Measurements from ENCODE around the gene CEP162.
"Not testable (repeated sequence)": the region's sequence is repeated elsewhere in the genome, so short reads cannot be mapped to it uniquely, and the experiment has no call there.

The CEP162 gene

DNA sequence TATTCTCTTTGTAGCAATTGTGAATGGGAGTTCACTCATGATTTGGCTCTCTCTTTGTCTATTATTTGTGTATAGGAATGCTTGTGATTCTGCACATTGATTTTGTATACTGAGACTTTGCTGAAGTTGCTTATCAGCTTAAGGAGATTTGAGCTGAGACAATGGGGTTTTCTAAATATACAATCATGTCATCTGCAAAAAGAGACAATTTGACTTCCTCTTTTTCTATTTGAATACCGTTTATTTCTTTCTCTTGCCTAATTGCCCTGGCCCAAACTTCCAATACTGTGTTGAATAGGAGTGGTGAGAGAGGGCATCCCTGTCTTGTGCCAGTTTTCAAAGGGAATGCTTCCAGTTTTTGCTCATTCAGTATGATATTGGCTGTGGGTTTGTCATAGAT lies 116.1 kb downstream of the CEP162 start:
- H3K27ac ChIP-seq (ENCODE audit: low read depth, low read length); H3K9me3 ChIP-seq (ENCODE audit: low read length); H3K4me3 ChIP-seq (ENCODE audit: low read depth in 1 of 2, low read length in 2 of 2); H3K9ac ChIP-seq (ENCODE audit: low read length); H3K4me1 ChIP-seq (ENCODE audit: insufficient read depth, low read length); H3K27me3 ChIP-seq (ENCODE audit: control insufficient read depth in 1 of 2, insufficient read depth in 2 of 2, low read length in 2 of 2); H3K36me3 ChIP-seq (ENCODE audit: insufficient read depth, low read length): not testable (repeated sequence)

DNA sequence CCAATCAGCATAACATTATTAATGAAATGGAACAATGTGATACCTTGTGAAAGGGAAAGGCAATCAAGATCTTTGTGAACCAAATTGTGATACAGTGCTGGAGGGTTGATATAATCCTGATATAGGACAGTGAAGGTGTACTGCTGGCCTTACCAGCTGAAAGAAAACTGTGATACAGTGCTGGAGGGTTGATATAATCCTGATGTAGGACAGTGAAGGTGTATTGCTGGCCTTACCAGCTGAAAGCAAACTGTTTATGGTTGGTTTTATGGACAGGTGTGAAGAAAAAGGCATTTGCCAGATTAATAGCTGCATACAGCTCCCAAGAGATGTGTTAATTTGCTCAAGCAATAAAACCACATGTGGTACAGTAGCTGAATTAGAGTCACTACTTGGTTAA lies 119.9 kb downstream of the CEP162 start:
- no peak overlapping the region for H3K4me3 ChIP-seq (ENCODE audit: low read depth in 1 of 2, low read length in 2 of 2)
- H3K9ac ChIP-seq (ENCODE audit: low read length), result no peak overlapping the region
- no peaks in the 10 kb centered on the region for H3K27me3 ChIP-seq (ENCODE audit: control insufficient read depth in 1 of 2, insufficient read depth in 2 of 2, low read length in 2 of 2)
- H3K27ac ChIP-seq (ENCODE audit: low read depth, low read length), result no peak overlapping the region
- H3K36me3 ChIP-seq (ENCODE audit: insufficient read depth, low read length), result no peaks in the 10 kb centered on the region
- no peaks in the 10 kb centered on the region for H3K4me1 ChIP-seq (ENCODE audit: insufficient read depth, low read length)
- no peaks in the 10 kb centered on the region for H3K9me3 ChIP-seq (ENCODE audit: low read length)

DNA sequence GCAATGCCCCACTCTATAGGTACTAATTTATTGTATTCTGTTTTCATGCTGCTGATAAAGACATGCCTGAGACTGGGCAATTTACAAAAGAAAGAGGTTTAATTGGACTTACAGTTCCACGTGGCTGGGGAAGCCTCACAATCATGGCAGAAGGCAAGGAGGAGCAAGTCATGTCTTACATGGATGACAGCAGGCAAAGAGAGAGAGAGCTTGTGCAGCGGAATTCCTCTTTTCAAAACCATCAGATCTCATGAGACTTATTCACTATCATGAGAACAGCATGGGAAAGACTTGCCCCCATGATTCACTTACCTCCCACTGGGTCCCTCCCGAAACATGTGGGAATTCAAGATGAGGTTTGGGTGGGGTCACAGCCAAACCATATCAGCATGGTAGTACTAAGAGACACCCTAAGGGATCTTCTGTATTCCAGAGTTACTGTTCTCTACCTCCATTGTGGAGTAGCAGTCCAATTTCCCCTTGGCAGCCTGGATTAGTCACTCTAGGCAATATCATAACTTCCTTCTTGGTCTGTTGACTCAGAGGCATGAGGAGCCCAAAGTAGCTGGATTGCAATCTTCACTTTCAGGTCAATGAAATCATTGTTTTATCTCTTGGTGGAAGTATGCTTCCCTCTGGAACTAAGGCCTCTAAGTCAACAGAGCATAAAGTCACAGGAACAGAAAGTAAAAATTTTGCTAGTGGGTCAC lies 122.1 kb downstream of the CEP162 start:
- not testable (repeated sequence) for H3K4me1 ChIP-seq (ENCODE audit: insufficient read depth, low read length); H3K9me3 ChIP-seq (ENCODE audit: low read length); H3K4me3 ChIP-seq (ENCODE audit: low read depth in 1 of 2, low read length in 2 of 2); H3K27ac ChIP-seq (ENCODE audit: low read depth, low read length); H3K36me3 ChIP-seq (ENCODE audit: insufficient read depth, low read length); H3K9ac ChIP-seq (ENCODE audit: low read length); H3K27me3 ChIP-seq (ENCODE audit: control insufficient read depth in 1 of 2, insufficient read depth in 2 of 2, low read length in 2 of 2)

DNA sequence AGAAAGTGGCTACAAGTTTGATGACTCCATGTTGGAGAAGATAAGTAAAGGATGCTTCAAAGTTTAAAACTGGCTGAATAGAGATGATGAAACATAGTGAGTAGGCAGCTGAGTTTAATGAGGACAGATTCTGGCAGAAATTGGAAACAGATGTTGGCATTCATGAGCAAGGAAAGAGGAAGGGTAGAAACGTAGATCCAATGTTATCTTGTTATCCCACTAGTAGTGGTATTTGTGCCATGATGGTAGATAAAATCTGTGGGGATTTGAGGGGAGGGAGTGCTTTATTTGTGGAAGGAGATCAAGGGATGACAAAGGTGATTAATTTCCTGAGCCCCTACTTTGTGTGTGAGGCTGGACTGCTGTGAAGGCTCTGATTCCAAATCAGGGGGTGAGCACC lies 124.4 kb downstream of the CEP162 start:
- no peak overlapping the region for H3K27ac ChIP-seq (ENCODE audit: low read depth, low read length)
- H3K9me3 ChIP-seq (ENCODE audit: low read length), result no peaks in the 10 kb centered on the region
- no peaks in the 10 kb centered on the region for H3K4me1 ChIP-seq (ENCODE audit: insufficient read depth, low read length)
- no peak overlapping the region for H3K9ac ChIP-seq (ENCODE audit: low read length)
- no peaks in the 10 kb centered on the region for H3K36me3 ChIP-seq (ENCODE audit: insufficient read depth, low read length)
- no peaks in the 10 kb centered on the region for H3K27me3 ChIP-seq (ENCODE audit: control insufficient read depth in 1 of 2, insufficient read depth in 2 of 2, low read length in 2 of 2)
- H3K4me3 ChIP-seq (ENCODE audit: low read depth in 1 of 2, low read length in 2 of 2), result no peak overlapping the region

DNA sequence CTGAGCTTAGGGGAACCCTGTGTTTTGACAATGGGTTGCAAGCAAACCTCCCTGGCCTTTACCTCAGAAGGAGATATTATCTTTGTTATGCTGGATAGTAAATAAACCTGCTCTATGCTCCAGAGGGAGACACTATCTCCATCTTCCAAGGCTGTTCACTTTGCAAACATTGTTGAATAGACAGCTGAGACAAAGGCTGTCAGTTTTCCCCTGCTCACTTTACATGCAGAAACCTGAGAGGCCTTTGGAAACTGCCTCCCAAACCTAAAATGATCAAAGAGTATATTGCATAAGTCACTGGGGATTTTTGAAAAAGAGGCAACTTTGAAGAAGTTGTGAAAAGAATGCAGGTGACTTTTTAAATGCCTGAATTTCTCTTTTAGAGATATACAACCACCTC lies 132.3 kb downstream of the CEP162 start:
- Histone ChIP-seq H3K4me3 (ENCODE audit: low read depth in 1 of 2, low read length in 2 of 2) (no peak overlapping the region), H3K36me3 (ENCODE audit: insufficient read depth, low read length) (no peaks in the 10 kb centered on the region), H3K4me1 (ENCODE audit: insufficient read depth, low read length) (no peaks in the 10 kb centered on the region), H3K27me3 (ENCODE audit: control insufficient read depth in 1 of 2, insufficient read depth in 2 of 2, low read length in 2 of 2) (no peaks in the 10 kb centered on the region), H3K9me3 (ENCODE audit: low read length) (no peaks in the 10 kb centered on the region), H3K27ac (ENCODE audit: low read depth, low read length) (no peak overlapping the region), H3K9ac (ENCODE audit: low read length) (no peak overlapping the region)

- Histone ChIP-seq H3K4me3 (ENCODE audit: low read depth in 1 of 2, low read length in 2 of 2) (no peak overlapping the region), H3K9me3 (ENCODE audit: low read length) (no peaks in the 10 kb centered on the region), H3K27me3 (ENCODE audit: control insufficient read depth in 1 of 2, insufficient read depth in 2 of 2, low read length in 2 of 2) (no peaks in the 10 kb centered on the region), H3K36me3 (ENCODE audit: insufficient read depth, low read length) (no peaks in the 10 kb centered on the region), H3K27ac (ENCODE audit: low read depth, low read length) (no peak overlapping the region), H3K4me1 (ENCODE audit: insufficient read depth, low read length) (no peaks in the 10 kb centered on the region), H3K9ac (ENCODE audit: low read length) (no peak overlapping the region)
Measured at GRCh38 chr6:84093441-84094435, 133.7 kb downstream of the CEP162 start.

DNA sequence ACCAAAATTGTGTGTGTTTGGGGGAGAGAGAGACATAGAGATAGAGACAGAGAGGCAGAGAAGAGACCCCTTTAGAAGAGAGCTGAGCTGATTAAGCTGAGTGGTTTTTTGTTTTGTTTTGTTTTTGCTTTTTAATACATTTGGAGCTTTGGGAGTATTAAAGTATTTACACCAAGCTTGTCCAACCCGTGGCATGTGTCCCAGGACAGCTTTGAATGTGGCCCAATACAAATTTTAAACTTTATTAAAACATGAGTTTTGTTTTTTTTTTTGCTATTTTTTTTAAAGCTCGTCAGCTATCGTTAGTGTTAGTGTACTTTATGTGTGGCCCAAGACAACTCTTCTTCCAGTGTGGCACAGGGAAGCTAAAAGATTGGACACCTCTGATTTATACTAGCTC lies 137.9 kb downstream of the CEP162 start:
- Histone ChIP-seq H3K27ac (ENCODE audit: low read depth, low read length) (no peak overlapping the region), H3K4me3 (ENCODE audit: low read depth in 1 of 2, low read length in 2 of 2) (no peak overlapping the region), H3K4me1 (ENCODE audit: insufficient read depth, low read length) (no peaks in the 10 kb centered on the region), H3K9me3 (ENCODE audit: low read length) (no peaks in the 10 kb centered on the region), H3K9ac (ENCODE audit: low read length) (no peak overlapping the region), H3K36me3 (ENCODE audit: insufficient read depth, low read length) (no peaks in the 10 kb centered on the region), H3K27me3 (ENCODE audit: control insufficient read depth in 1 of 2, insufficient read depth in 2 of 2, low read length in 2 of 2) (no peaks in the 10 kb centered on the region)

GRCh38 chr6:84089081-84089480 lies 138.4 kb downstream of the CEP162 start:
- Histone ChIP-seq H3K36me3 (ENCODE audit: insufficient read depth, low read length) (no peaks in the 10 kb centered on the region), H3K27ac (ENCODE audit: low read depth, low read length) (no peak overlapping the region), H3K4me1 (ENCODE audit: insufficient read depth, low read length) (no peaks in the 10 kb centered on the region), H3K27me3 (ENCODE audit: control insufficient read depth in 1 of 2, insufficient read depth in 2 of 2, low read length in 2 of 2) (no peaks in the 10 kb centered on the region), H3K9ac (ENCODE audit: low read length) (no peak overlapping the region), H3K4me3 (ENCODE audit: low read depth in 1 of 2, low read length in 2 of 2) (no peak overlapping the region), H3K9me3 (ENCODE audit: low read length) (no peaks in the 10 kb centered on the region)

GRCh38 chr6:84086545-84087429 lies 140.7 kb downstream of the CEP162 start:
- Histone ChIP-seq H3K36me3 (ENCODE audit: insufficient read depth, low read length) (no peaks in the 10 kb centered on the region), H3K27me3 (ENCODE audit: control insufficient read depth in 1 of 2, insufficient read depth in 2 of 2, low read length in 2 of 2) (no peaks in the 10 kb centered on the region), H3K9me3 (ENCODE audit: low read length) (no peaks in the 10 kb centered on the region), H3K4me3 (ENCODE audit: low read depth in 1 of 2, low read length in 2 of 2) (no peak overlapping the region), H3K27ac (ENCODE audit: low read depth, low read length) (no peak overlapping the region), H3K9ac (ENCODE audit: low read length) (no peak overlapping the region), H3K4me1 (ENCODE audit: insufficient read depth, low read length) (no peaks in the 10 kb centered on the region)

- Histone ChIP-seq H3K9ac (ENCODE audit: low read length) (no peak overlapping the region), H3K27ac (ENCODE audit: low read depth, low read length) (no peak overlapping the region), H3K27me3 (ENCODE audit: control insufficient read depth in 1 of 2, insufficient read depth in 2 of 2, low read length in 2 of 2) (no peaks in the 10 kb centered on the region), H3K4me1 (ENCODE audit: insufficient read depth, low read length) (no peaks in the 10 kb centered on the region), H3K9me3 (ENCODE audit: low read length) (no peaks in the 10 kb centered on the region), H3K4me3 (ENCODE audit: low read depth in 1 of 2, low read length in 2 of 2) (no peak overlapping the region), H3K36me3 (ENCODE audit: insufficient read depth, low read length) (no peaks in the 10 kb centered on the region)
Measured at GRCh38 chr6:84086056-84086455, 141.4 kb downstream of the CEP162 start.

GRCh38 chr6:84084705-84085104 lies 142.7 kb downstream of the CEP162 start:
- not testable (repeated sequence) for H3K27me3 ChIP-seq (ENCODE audit: control insufficient read depth in 1 of 2, insufficient read depth in 2 of 2, low read length in 2 of 2); H3K36me3 ChIP-seq (ENCODE audit: insufficient read depth, low read length); H3K4me1 ChIP-seq (ENCODE audit: insufficient read depth, low read length); H3K27ac ChIP-seq (ENCODE audit: low read depth, low read length); H3K9me3 ChIP-seq (ENCODE audit: low read length); H3K4me3 ChIP-seq (ENCODE audit: low read depth in 1 of 2, low read length in 2 of 2); H3K9ac ChIP-seq (ENCODE audit: low read length)

All from muscle layer of colon (tissue), 2 donors.